Rectal smooth muscle tissue (tissue), 1 donor: Measurements from ENCODE around the gene MAN2C1.
"Not testable (repeated sequence)": the region's sequence is repeated elsewhere in the genome, so short reads cannot be mapped to it uniquely, and the experiment has no call there.

Experiments used
- H3K27ac ChIP-seq: one replicate; pipeline ENCODE4 v1.7.0; 2013; ENCODE audit warnings: low read depth, low read length, inconsistent platforms
- H3K27me3 ChIP-seq: one replicate; pipeline ENCODE4 v1.7.0; 2013; ENCODE audit warnings: low read length; ENCODE audit not compliant: control insufficient read depth, insufficient read depth
- H3K36me3 ChIP-seq: one replicate; pipeline ENCODE4 v1.7.0; 2013; ENCODE audit warnings: low read length; ENCODE audit not compliant: control insufficient read depth, insufficient read depth
- H3K4me1 ChIP-seq: one replicate; pipeline ENCODE4 v1.7.0; 2013; ENCODE audit warnings: low read length; ENCODE audit not compliant: control insufficient read depth, insufficient read depth
- H3K4me3 ChIP-seq: one replicate; pipeline ENCODE4 v1.7.0; 2013; ENCODE audit warnings: low read length
- H3K9ac ChIP-seq: one replicate; pipeline ENCODE4 v1.7.0; 2013; ENCODE audit warnings: low read length

MAN2C1 gene

GRCh38 chr15:75367913-75368688 is at the start of gene MAN2C1:
TSS of gene MAN2C1 (minus strand) at chr15:75368607. CDS start at chr15:75368583, 24 bp downstream.
- Histone ChIP-seq H3K36me3 (peaks cover 21% of the 10 kb centered on the region), H3K4me1 (peaks cover 11% of the 10 kb centered on the region), H3K27me3 (no peaks in the 10 kb centered on the region), H3K4me3 (peak within 1 kb of the TSS; percentile 87), H3K27ac (peak within 1 kb of the TSS; percentile 89), H3K9ac (peak within 1 kb of the TSS; percentile 76)

- Histone ChIP-seq H3K27me3 (no peaks in the 10 kb centered on the region), H3K36me3 (peaks cover 13% of the 10 kb centered on the region), H3K4me3 (no peak overlapping the region), H3K9ac (no peak overlapping the region), H3K4me1 (no peaks in the 10 kb centered on the region), H3K27ac (no peak overlapping the region)
Measured at GRCh38 chr15:75416584-75416983, 48.2 kb upstream of the MAN2C1 start.

GRCh38 chr15:75410196-75410595 is 41.8 kb upstream of the MAN2C1 start:
- peaks cover 38% of the 10 kb centered on the region for H3K36me3 ChIP-seq

GRCh38 chr15:75407083-75407482 is 38.7 kb upstream of the MAN2C1 start:
- Histone ChIP-seq H3K4me3 (no peak overlapping the region), H3K36me3 (peaks cover 32% of the 10 kb centered on the region), H3K27ac (no peak overlapping the region), H3K9ac (no peak overlapping the region), H3K27me3 (no peaks in the 10 kb centered on the region), H3K4me1 (no peaks in the 10 kb centered on the region)

More at GRCh38 chr15:75410196-75410595, 41.8 kb upstream of the MAN2C1 start:
- Histone ChIP-seq H3K27ac (no peak overlapping the region), H3K9ac (no peak overlapping the region), H3K27me3 (no peaks in the 10 kb centered on the region), H3K4me3 (no peak overlapping the region), H3K4me1 (no peaks in the 10 kb centered on the region)

DNA sequence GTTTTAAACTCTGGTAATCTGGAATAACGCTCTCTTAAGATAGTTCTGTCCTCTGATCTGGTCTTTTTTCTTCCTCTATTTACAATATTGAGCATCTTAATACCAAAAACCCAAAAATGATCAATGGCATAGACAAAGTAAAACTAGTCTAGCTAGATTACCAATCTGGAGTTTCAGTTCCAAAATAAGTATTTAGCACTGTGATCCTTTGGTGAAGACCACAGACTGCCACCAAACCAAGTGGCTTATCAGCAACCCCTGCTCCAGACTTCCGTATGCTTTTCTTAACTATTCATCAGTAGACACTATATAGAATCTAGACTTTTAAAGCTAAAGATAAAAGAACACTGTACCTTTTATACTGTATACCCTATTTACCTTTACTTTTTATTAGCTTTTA is 35.5 kb upstream of the MAN2C1 start:
- H3K4me1 ChIP-seq, result no peaks in the 10 kb centered on the region
- no peak overlapping the region for H3K4me3 ChIP-seq
- H3K36me3 ChIP-seq, result peaks cover 21% of the 10 kb centered on the region
- no peak overlapping the region for H3K27ac ChIP-seq
- no peak overlapping the region for H3K9ac ChIP-seq
- no peaks in the 10 kb centered on the region for H3K27me3 ChIP-seq

GRCh38 chr15:75397494-75397893 is 29.1 kb upstream of the MAN2C1 start:
- Histone ChIP-seq H3K4me1 (no peaks in the 10 kb centered on the region), H3K36me3 (peaks cover 48% of the 10 kb centered on the region)

DNA sequence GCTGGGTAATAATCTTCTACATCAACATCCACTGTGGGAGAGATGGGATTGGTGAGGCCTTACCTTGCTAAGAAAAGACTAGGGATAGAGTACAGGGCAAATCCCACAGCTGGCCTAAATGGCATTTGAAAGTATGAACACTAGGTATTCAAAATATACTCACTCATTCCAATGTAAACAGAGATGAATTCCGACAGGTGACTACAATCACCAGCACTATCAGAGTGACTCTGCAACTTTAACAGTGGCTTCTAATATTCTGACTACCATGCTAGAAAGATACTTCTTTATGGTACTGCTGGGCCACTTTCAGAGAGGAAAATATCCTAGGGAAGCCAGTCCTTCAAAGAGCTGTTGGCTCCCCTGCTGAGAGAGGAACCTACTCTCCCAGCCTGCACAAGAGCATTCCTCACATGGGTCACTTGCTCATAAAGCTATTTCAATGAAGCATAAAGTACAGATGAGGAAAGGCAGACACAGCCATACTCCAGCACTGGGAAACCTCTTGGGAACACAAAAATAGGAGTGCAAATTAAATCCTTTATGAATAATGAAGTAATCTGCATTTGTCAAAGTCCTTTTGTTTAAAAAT is 21.5 kb upstream of the MAN2C1 start:
- Histone ChIP-seq H3K36me3 (peaks cover 45% of the 10 kb centered on the region), H3K9ac (no peak overlapping the region), H3K4me1 (no peaks in the 10 kb centered on the region), H3K27me3 (no peaks in the 10 kb centered on the region), H3K4me3 (no peak overlapping the region), H3K27ac (no peak overlapping the region)

More at GRCh38 chr15:75397494-75397893, 29.1 kb upstream of the MAN2C1 start:
- no peak overlapping the region for H3K9ac ChIP-seq
- H3K27ac ChIP-seq, result no peak overlapping the region
- no peaks in the 10 kb centered on the region for H3K27me3 ChIP-seq
- H3K4me3 ChIP-seq, result no peak overlapping the region

DNA sequence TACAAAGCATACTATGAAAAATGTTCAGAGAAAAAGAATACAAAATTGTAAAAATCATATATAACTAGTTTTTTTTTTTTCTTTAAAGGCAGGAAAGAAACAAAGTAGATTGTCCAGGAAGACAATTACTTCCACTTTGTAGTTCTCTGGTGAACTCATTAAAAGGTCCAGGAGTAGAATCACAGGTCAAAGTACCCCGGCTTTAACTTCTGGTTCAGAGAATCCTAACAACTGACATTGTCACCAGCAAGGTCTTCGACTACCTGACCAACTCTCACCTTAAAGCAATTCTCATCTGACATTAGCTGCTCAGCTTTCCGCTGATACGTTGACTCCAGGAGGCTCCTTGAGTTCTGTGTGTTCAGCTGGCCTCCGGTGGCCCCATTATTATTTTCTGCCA is 15.6 kb upstream of the MAN2C1 start:
- not testable (repeated sequence) for H3K27ac ChIP-seq, H3K27me3 ChIP-seq, H3K9ac ChIP-seq, H3K4me3 ChIP-seq, H3K4me1 ChIP-seq
- peaks cover 33% of the 10 kb centered on the region for H3K36me3 ChIP-seq

GRCh38 chr15:75380773-75381172 is 12.4 kb upstream of the MAN2C1 start:
- H3K36me3 ChIP-seq, result peaks cover 19% of the 10 kb centered on the region
- H3K4me3 ChIP-seq, result no peak overlapping the region
- H3K9ac ChIP-seq, result no peak overlapping the region
- H3K27me3 ChIP-seq, result no peaks in the 10 kb centered on the region
- H3K4me1 ChIP-seq, result no peaks in the 10 kb centered on the region
- H3K27ac ChIP-seq, result no peak overlapping the region

DNA sequence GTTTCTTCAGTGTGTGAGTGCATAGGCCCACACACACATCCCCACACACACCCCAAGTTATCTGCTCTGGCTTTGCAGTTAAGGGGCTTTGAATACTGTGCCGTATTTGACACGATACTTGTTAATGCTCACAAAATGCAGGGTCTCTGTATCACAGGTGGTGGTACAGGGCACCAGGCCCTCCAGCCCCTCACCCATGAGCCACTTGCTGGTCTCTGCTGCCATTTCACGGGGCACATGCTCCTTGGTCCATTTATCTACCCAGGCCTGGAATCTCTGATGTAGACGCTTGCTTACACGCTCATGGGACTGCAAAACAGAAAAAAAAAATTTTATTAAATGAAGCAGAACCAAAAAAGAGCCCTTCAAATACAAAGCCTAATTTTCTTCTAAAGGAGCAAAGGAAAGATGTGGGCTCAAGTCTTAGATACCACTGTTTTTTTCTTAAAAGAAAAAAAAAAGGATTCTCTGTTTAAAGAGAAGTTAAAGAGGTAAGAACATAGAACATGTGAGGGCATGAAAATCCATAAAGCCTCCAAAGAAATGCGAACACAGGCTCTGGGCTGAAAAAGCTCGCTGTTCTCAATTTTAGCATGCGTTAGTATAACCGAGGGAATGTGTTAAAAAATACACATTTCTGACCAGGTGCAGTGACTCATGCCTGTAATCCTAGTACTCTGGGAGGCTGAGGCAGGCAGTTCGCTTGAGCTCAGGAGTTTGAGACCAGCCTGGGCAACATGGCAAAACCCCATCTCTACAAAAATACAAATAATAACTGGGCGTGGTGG is 3.7 kb upstream of the MAN2C1 start:
- Histone ChIP-seq H3K36me3 (peaks cover 25% of the 10 kb centered on the region), H3K4me3 (no peak overlapping the region)

GRCh38 chr15:75371486-75371885 is 3.1 kb upstream of the MAN2C1 start:
- Histone ChIP-seq H3K9ac (no peak overlapping the region), H3K4me3 (no peak overlapping the region), H3K36me3 (peaks cover 30% of the 10 kb centered on the region), H3K4me1 (peaks cover 11% of the 10 kb centered on the region), H3K27ac (no peak overlapping the region), H3K27me3 (no peaks in the 10 kb centered on the region)

More for the DNA sequence above, 3.7 kb upstream of the MAN2C1 start:
- Histone ChIP-seq H3K27me3 (no peaks in the 10 kb centered on the region), H3K9ac (no peak overlapping the region), H3K4me1 (peaks cover 11% of the 10 kb centered on the region), H3K27ac (no peak overlapping the region)

- no peak overlapping the region for H3K4me3 ChIP-seq
- H3K36me3 ChIP-seq, result peaks cover 31% of the 10 kb centered on the region
- H3K27me3 ChIP-seq, result no peaks in the 10 kb centered on the region
- peaks cover 11% of the 10 kb centered on the region for H3K4me1 ChIP-seq
- H3K9ac ChIP-seq, result no peak overlapping the region
- H3K27ac ChIP-seq, result no peak overlapping the region
Measured at GRCh38 chr15:75369897-75370581, 1.6 kb upstream of the MAN2C1 start.
